ENCODE results near the gene SETD6. TPM values are rescaled to one million over a fixed set of nuclear protein-coding genes. Genes with fewer than 3 reads are reported as not detected.
A peak's percentile ranks its signal among the peaks of the same experiment; 100 is the strongest.

The SETD6 gene
- total and polyA plus RNA-seq, 2 of the 13 experiments (the other 11 are each of a cell fraction or from before 2014, with no cell fraction given) = 24.0 to 25.7 TPM

DNA sequence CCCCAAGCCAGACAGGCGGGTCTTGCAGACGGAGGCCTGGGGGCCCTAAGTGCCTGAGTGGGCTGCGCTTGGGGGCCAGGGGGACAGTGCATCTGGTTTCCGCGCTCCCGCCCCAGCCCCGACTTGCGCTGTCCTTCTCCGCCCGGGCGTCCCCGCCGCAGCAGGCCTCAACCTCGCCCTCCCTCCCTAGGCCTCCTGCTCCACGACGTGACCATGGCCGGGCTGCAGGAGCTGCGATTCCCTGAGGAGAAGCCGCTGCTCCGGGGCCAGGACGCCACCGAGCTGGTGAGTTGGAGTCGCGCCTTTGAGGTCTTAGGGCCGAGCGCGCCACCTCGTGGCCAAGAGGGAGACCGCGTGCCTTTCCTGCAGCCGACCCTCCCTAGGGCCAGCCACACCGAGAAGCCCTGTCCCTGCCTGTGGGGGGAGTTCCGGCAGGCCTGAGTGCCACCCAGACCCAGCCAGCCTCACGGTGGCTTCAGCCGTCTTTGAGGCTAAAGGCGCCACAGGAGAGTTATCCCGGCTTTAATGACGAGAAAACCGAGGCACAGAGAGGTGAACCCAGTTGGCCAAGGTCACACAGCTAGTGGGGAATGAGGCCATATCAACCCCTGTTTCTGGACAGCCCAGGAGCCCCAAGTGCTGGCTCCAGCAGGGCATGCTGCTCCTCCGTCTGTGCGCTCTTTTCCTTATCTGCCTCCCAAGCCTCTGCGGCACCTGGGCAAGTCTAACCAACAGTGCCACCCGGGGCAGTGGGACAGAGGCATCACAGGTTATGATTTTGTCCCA lies 27.6 kb upstream of the SETD6 start (continued):
- TF ChIP-seq ARNT2 (CRISPR knock-in tag; IDR thresholded peaks at IDR 0.05; ENCODE audit: low read depth) = 0 out of 2 replicates have a peak, but pooled peaks have one; percentile 43
- 0 out of 2 replicates have a peak, but pooled peaks have one; percentile 34 for TF ChIP-seq ESRRA (CRISPR knock-in tag; IDR thresholded peaks at IDR 0.05; ENCODE audit: low read depth)
- TF ChIP-seq DNMT3B (CRISPR knock-in tag; conservative IDR thresholded peaks at IDR 0.05) = no peak
- TF ChIP-seq ZBTB7B (CRISPR knock-in tag; IDR thresholded peaks at IDR 0.05) = peak; percentile 30; the same call in 1 of the 2 replicates
- TF ChIP-seq FOXJ3 (CRISPR knock-in tag; IDR thresholded peaks at IDR 0.05; ENCODE audit: borderline replicate concordance) = no peak
- TF ChIP-seq, protein P1, sequence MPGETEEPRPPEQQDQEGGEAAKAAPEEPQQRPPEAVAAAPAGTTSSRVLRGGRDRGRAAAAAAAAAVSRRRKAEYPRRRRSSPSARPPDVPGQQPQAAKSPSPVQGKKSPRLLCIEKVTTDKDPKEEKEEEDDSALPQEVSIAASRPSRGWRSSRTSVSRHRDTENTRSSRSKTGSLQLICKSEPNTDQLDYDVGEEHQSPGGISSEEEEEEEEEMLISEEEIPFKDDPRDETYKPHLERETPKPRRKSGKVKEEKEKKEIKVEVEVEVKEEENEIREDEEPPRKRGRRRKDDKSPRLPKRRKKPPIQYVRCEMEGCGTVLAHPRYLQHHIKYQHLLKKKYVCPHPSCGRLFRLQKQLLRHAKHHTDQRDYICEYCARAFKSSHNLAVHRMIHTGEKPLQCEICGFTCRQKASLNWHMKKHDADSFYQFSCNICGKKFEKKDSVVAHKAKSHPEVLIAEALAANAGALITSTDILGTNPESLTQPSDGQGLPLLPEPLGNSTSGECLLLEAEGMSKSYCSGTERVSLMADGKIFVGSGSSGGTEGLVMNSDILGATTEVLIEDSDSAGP (CRISPR knock-in tag; IDR thresholded peaks at IDR 0.05; ENCODE audit: borderline replicate concordance) = peak; percentile 91
- TF ChIP-seq, protein P2, sequence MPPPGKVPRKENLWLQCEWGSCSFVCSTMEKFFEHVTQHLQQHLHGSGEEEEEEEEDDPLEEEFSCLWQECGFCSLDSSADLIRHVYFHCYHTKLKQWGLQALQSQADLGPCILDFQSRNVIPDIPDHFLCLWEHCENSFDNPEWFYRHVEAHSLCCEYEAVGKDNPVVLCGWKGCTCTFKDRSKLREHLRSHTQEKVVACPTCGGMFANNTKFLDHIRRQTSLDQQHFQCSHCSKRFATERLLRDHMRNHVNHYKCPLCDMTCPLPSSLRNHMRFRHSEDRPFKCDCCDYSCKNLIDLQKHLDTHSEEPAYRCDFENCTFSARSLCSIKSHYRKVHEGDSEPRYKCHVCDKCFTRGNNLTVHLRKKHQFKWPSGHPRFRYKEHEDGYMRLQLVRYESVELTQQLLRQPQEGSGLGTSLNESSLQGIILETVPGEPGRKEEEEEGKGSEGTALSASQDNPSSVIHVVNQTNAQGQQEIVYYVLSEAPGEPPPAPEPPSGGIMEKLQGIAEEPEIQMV (CRISPR knock-in tag; IDR thresholded peaks at IDR 0.05; ENCODE audit: low read depth) = peak; percentile 46; the same call in 1 of the 2 replicates
- no peak for TF ChIP-seq ZNF530 (CRISPR knock-in tag; IDR thresholded peaks at IDR 0.05; ENCODE audit: low read depth)
- TF ChIP-seq, protein P3, sequence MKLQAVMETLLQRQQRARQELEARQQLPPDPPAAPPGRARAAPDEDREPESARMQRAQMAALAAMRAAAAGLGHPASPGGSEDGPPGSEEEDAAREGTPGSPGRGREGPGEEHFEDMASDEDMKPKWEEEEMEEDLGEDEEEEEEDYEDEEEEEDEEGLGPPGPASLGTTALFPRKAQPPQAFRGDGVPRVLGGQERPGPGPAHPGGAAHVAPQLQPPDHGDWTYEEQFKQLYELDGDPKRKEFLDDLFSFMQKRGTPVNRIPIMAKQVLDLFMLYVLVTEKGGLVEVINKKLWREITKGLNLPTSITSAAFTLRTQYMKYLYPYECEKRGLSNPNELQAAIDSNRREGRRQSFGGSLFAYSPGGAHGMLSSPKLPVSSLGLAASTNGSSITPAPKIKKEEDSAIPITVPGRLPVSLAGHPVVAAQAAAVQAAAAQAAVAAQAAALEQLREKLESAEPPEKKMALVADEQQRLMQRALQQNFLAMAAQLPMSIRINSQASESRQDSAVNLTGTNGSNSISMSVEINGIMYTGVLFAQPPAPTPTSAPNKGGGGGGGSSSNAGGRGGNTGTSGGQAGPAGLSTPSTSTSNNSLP (IDR thresholded peaks at IDR 0.05; ENCODE audit: low read depth, low read length) = no peak
- no peak for TF ChIP-seq SP1 (IDR thresholded peaks at IDR 0.05)
- peak; percentile 39; the same call in 1 of the 2 replicates for TF ChIP-seq SP1 (CRISPR knock-in tag; IDR thresholded peaks at IDR 0.05)
- TF ChIP-seq, protein P4, sequence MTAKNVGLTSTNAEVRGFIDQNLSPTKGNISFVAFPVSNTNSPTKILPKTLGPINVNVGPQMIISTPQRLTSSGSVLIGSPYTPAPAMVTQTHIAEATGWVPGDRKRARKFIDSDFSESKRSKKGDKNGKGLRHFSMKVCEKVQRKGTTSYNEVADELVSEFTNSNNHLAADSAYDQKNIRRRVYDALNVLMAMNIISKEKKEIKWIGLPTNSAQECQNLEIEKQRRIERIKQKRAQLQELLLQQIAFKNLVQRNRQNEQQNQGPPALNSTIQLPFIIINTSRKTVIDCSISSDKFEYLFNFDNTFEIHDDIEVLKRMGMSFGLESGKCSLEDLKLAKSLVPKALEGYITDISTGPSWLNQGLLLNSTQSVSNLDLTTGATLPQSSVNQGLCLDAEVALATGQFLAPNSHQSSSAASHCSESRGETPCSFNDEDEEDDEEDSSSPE (CRISPR knock-in tag; IDR thresholded peaks at IDR 0.05) = peak; percentile 49; the same call in 1 of the 2 replicates
- peak; percentile 64; the same call in 1 of the 2 replicates for TF ChIP-seq TARDBP (CRISPR knock-in tag; IDR thresholded peaks at IDR 0.05)
- peak; percentile 68; the same call in 1 of the 2 replicates for TF ChIP-seq SMC3 (IDR thresholded peaks at IDR 0.05; ENCODE audit: low read length)
- TF ChIP-seq MEIS1 (CRISPR knock-in tag; IDR thresholded peaks at IDR 0.05; ENCODE audit: borderline replicate concordance) = peak; percentile 36; the same call in 1 of the 2 replicates
- TF ChIP-seq, protein P5, sequence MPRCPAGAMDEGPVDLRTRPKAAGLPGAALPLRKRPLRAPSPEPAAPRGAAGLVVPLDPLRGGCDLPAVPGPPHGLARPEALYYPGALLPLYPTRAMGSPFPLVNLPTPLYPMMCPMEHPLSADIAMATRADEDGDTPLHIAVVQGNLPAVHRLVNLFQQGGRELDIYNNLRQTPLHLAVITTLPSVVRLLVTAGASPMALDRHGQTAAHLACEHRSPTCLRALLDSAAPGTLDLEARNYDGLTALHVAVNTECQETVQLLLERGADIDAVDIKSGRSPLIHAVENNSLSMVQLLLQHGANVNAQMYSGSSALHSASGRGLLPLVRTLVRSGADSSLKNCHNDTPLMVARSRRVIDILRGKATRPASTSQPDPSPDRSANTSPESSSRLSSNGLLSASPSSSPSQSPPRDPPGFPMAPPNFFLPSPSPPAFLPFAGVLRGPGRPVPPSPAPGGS (CRISPR knock-in tag; IDR thresholded peaks at IDR 0.05) = 0 out of 2 replicates have a peak, but pooled peaks have one; percentile 21
- TF ChIP-seq RFX5 (IDR thresholded peaks at IDR 0.05; ENCODE audit: low read depth, low read length) = no peak
- TF ChIP-seq CENPT (CRISPR knock-in tag; IDR thresholded peaks at IDR 0.05; ENCODE audit: low read depth) = peak; percentile 62; the same call in 1 of the 2 replicates
- TF ChIP-seq, protein P6, sequence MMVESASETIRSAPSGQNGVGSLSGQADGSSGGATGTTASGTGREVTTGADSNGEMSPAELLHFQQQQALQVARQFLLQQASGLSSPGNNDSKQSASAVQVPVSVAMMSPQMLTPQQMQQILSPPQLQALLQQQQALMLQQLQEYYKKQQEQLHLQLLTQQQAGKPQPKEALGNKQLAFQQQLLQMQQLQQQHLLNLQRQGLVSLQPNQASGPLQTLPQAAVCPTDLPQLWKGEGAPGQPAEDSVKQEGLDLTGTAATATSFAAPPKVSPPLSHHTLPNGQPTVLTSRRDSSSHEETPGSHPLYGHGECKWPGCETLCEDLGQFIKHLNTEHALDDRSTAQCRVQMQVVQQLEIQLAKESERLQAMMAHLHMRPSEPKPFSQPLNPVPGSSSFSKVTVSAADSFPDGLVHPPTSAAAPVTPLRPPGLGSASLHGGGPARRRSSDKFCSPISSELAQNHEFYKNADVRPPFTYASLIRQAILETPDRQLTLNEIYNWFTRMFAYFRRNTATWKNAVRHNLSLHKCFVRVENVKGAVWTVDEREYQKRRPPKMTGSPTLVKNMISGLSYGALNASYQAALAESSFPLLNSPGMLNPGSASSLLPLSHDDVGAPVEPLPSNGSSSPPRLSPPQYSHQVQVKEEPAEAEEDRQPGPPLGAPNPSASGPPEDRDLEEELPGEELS (CRISPR knock-in tag; IDR thresholded peaks at IDR 0.05) = no peak

Data from HepG2 (cell line).